HCT116 (cell line): Measurements from ENCODE around the gene NIF3L1. TPM values are rescaled to one million over a fixed set of nuclear protein-coding genes. Genes with fewer than 3 reads are reported as not detected.

Source experiments
- ATAC-seq: fragments of 200-7000 bp; cut with Tn5 transposase; 2 replicates; pipeline ENCODE4 v1.9.1; 2020; ENCODE audit warnings: mild to moderate bottlenecking, moderate library complexity
- BruUV-seq: library from RNA; stranded (reverse); fragments of 400-500 nt; replicated peaks from 2 replicates; lab custom pipeline; 2021; lab: Mats Ljungman, UMichigan
- CTCF ChIA-PET: fragments of 300-600 bp; sonication (Branson Sonifier 250); formaldehyde crosslinking; loops from one replicate; lab custom pipeline; 2021; ENCODE audit warnings: antibody characterized with exemption; lab: Charles Lee
- POLR2A ChIA-PET: fragments of 300-600, 350-600 bp; sonication (Branson Sonifier 250); formaldehyde crosslinking; loops from one replicate; lab custom pipeline; 2021; ENCODE audit warnings: antibody characterized with exemption; lab: Charles Lee
- RAD21 ChIA-PET, 2 experiments: fragments of 300-600 bp; sonication (Branson Sonifier 250); formaldehyde crosslinking; loops; one replicate each; lab custom pipeline; 2023; ENCODE audit warnings: low total read pairs in 2 of 2; ENCODE audit not compliant: uncharacterized antibody in 2 of 2, unreplicated experiment in 2 of 2, low non-redundant PET in 1 of 2; lab: Charles Lee
- DNase-seq: peaks from one replicate; pipeline ENCODE4 v3.0.0-alpha.2; 2010; ENCODE audit warnings: low read depth, low spot score
- H2AFZ ChIP-seq: fragments of 200-600 bp; shearing (Covaris generic), sonication (generic); 2 replicates; pipeline ENCODE4 v1.6.1; 2017; ENCODE audit warnings: low read depth, mixed run types, mixed read lengths, antibody characterized with exemption, low read length; ENCODE audit not compliant: poor library complexity, severe bottlenecking
- H3K27ac ChIP-seq: 2 replicates; pipeline ENCODE4 v1.5.1; 2012; ENCODE audit warnings: low read depth, low read length
- H3K27me3 ChIP-seq: fragments of 200-600 bp; sonication (generic); 2 replicates; pipeline ENCODE4 v1.6.1; 2016; ENCODE audit warnings: mixed run types, low read length, mixed read lengths; ENCODE audit not compliant: insufficient read depth
- H3K36me3 ChIP-seq, 2 experiments: fragments of 200-500 bp in 1 of 2; fragments of 200-600 bp in 1 of 2; sonication (Bioruptor generic) in 1 of 2; sonication (generic) in 1 of 2; 2 replicates each; pipeline versions ENCODE4 v1.5.1 to v1.6.1; 2014 to 2016; ENCODE audit warnings: low read length in 2 of 2, inconsistent platforms in 1 of 2, mixed read lengths in 1 of 2, mixed run types in 1 of 2; ENCODE audit not compliant: insufficient read depth in 2 of 2, control insufficient read depth in 1 of 2
- H3K4me1 ChIP-seq, 2 experiments: fragments of 200-600 bp in 1 of 2; sonication (generic) in 1 of 2; 2 replicates each; pipeline versions ENCODE4 v1.5.1 to v1.6.1; 2012 to 2017; ENCODE audit warnings: low read length in 2 of 2, inconsistent platforms in 1 of 2, mild to moderate bottlenecking in 1 of 2, mixed read lengths in 1 of 2, mixed run types in 1 of 2, moderate library complexity in 1 of 2; ENCODE audit not compliant: insufficient read depth in 2 of 2, control insufficient read depth in 1 of 2
- H3K4me2 ChIP-seq: fragments of 200-600 bp; sonication (generic); 2 replicates; pipeline ENCODE4 v1.6.1; 2017; ENCODE audit warnings: mixed run types, low read length, mixed read lengths
- H3K4me3 ChIP-seq, 2 experiments: fragments of 200-600 bp in 1 of 2; sonication (generic) in 1 of 2; replicated peaks in 1 of 2; 2 replicates each; pipeline ENCODE4 v1.5.1; 2011 to 2016; ENCODE audit warnings: low read length in 2 of 2, control low read depth in 1 of 2, low read depth in 1 of 2, mild to moderate bottlenecking in 1 of 2, mixed read lengths in 1 of 2, mixed run types in 1 of 2
- H3K79me2 ChIP-seq: fragments of 200-600 bp; sonication (generic); 2 replicates; pipeline ENCODE4 v1.6.1; 2017; ENCODE audit warnings: mild to moderate bottlenecking, mixed run types, low read length, moderate library complexity, mixed read lengths; ENCODE audit not compliant: insufficient read depth
- H3K9ac ChIP-seq: fragments of 200-600 bp; sonication (generic); 2 replicates; pipeline ENCODE4 v1.6.1; 2016; ENCODE audit warnings: low read length, mixed read lengths
- H3K9me2 ChIP-seq: fragments of 200-600 bp; sonication (generic), shearing (Covaris generic); 2 replicates; pipeline ENCODE4 v1.6.1; 2017; ENCODE audit warnings: mixed run types, mild to moderate bottlenecking, moderate library complexity; ENCODE audit not compliant: insufficient read depth
- H3K9me3 ChIP-seq, 2 experiments: fragments of 200-500 bp in 1 of 2; fragments of 200-600 bp in 1 of 2; sonication (Bioruptor generic) in 1 of 2; sonication (generic) in 1 of 2; 2 replicates each; pipeline ENCODE4 v1.6.1; 2014 to 2017; ENCODE audit warnings: low read length in 2 of 2, mixed read lengths in 2 of 2, inconsistent platforms in 1 of 2, low read depth in 1 of 2, mild to moderate bottlenecking in 1 of 2, mixed run types in 1 of 2, moderate library complexity in 1 of 2; ENCODE audit not compliant: control insufficient read depth in 1 of 2, insufficient read depth in 1 of 2
- H4K20me1 ChIP-seq: fragments of 200-600 bp; sonication (generic), shearing (Covaris generic); 2 replicates; pipeline ENCODE4 v1.6.1; 2017; ENCODE audit warnings: mixed run types, mild to moderate bottlenecking, moderate library complexity; ENCODE audit not compliant: insufficient read depth
- CEBPB ChIP-seq: IDR thresholded peaks from 2 replicates; pipeline ENCODE4 v1.6.1; 2012; ENCODE audit warnings: low read depth
- EGR1 ChIP-seq: IDR thresholded peaks from 2 replicates; pipeline ENCODE4 v1.6.1; 2012; ENCODE audit warnings: low read depth
- FOSL1 ChIP-seq: IDR thresholded peaks from 2 replicates; pipeline ENCODE4 v1.6.1; 2012; ENCODE audit warnings: low read depth
- JUND ChIP-seq: IDR thresholded peaks from 2 replicates; pipeline ENCODE4 v1.6.1; 2012
- POLR2AphosphoS5 ChIP-seq: IDR thresholded peaks from 2 replicates; pipeline ENCODE4 v1.6.1; 2011; ENCODE audit warnings: mild to moderate bottlenecking, low read depth, low read length, moderate library complexity
- REST ChIP-seq: IDR thresholded peaks from 2 replicates; pipeline ENCODE4 v1.6.1; 2012; ENCODE audit warnings: low read depth
- SP1 ChIP-seq: IDR thresholded peaks from 2 replicates; pipeline ENCODE4 v1.6.1; 2012; ENCODE audit warnings: low read depth
- ZBTB33 ChIP-seq: IDR thresholded peaks from 2 replicates; pipeline ENCODE4 v1.6.1; 2011; ENCODE audit warnings: mild to moderate bottlenecking, low read length, moderate library complexity; ENCODE audit not compliant: insufficient replicate concordance; ENCODE audit errors: extremely low read depth
- ZFX ChIP-seq: fragments of 450-650 bp; IDR thresholded peaks from 2 replicates; pipeline ENCODE4 v1.6.1; 2017
- ZNF274 ChIP-seq: fragments of 200-500 bp; sonication (Bioruptor generic); IDR thresholded peaks from 2 replicates; pipeline ENCODE4 v1.6.1; 2014; ENCODE audit warnings: mild to moderate bottlenecking, low read depth, low read length, inconsistent platforms
- intact Hi-C: fragments of 100-400 bp; cut with micrococcal nuclease; formaldehyde crosslinking; loops from 2 replicates; pipeline ENCODE4 v1.10.0; 2022
- total RNA-seq: library from RNA; stranded (reverse); gene quantifications from one replicate; pipeline ENCODE4 v1.2.1, GENCODE V29; 2021; ENCODE audit not compliant: unreplicated experiment

The NIF3L1 gene
- total RNA-seq, 1 experiment from 2014 or later, result 44.7 TPM

GRCh38 chr2:200845194-200845593, 44.0 kb upstream of the NIF3L1 start:
- no peaks in the 10 kb centered on the region for H3K79me2 ChIP-seq
- no peak overlapping the region for H3K4me2 ChIP-seq
- H3K36me3 ChIP-seq, result no peaks in the 10 kb centered on the region
- no peaks in the 10 kb centered on the region for H3K9me3 ChIP-seq
- H3K9ac ChIP-seq, result no peak overlapping the region
- no peaks in the 10 kb centered on the region for H3K9me2 ChIP-seq
- no peak for DNase-seq
- TF ChIP-seq POLR2AphosphoS5 (no peak), FOSL1 (no peak), ZFX (no peak), SP1 (no peak), CEBPB (no peak), JUND (no peak), REST (no peak), ZNF274 (no peak), EGR1 (no peak), ZBTB33 (no peak)
- POLR2A ChIA-PET, result interaction anchor here (0.9 kb wide), 1 partner anchor 19 kb away, joined by 3 read pairs; the partner anchor contains the start of gene CLK1
- no TSS peak for BruUV-seq
- H2AFZ ChIP-seq, result no peak overlapping the region
- CTCF ChIA-PET, result no interaction called here
- H3K27ac ChIP-seq, result no peak overlapping the region
- H3K4me1 ChIP-seq, result no peaks in the 10 kb centered on the region
- ATAC-seq, result no peak
- H4K20me1 ChIP-seq, result no peaks in the 10 kb centered on the region
- intact Hi-C loops, result no loop called here
- no peak overlapping the region for H3K4me3 ChIP-seq
- H3K27me3 ChIP-seq, result no peaks in the 10 kb centered on the region
- RAD21 ChIA-PET, result no interaction called here
